PC-9 (cell line): ENCODE data around the gene TAS2R40. TPM values are rescaled to one million over a fixed set of nuclear protein-coding genes. Genes with fewer than 3 reads are reported as not detected.
A peak's percentile ranks its signal among the peaks of the same experiment; 100 is the strongest.

Source experiments
- BruUV-seq: library from RNA; stranded (reverse); fragments of 400-500 nt; replicated peaks from 2 replicates; lab custom pipeline; 2021; lab: Mats Ljungman, UMichigan
- CTCF ChIA-PET: fragments of 300-600 bp; sonication (Branson Sonifier 250); formaldehyde crosslinking; loops from one replicate; lab custom pipeline; 2022; ENCODE audit warnings: antibody characterized with exemption; lab: Charles Lee
- POLR2A ChIA-PET: fragments of 300-600 bp; sonication (Branson Sonifier 250); formaldehyde crosslinking; loops from one replicate; lab custom pipeline; 2022; ENCODE audit warnings: antibody characterized with exemption; ENCODE audit not compliant: unreplicated experiment; lab: Charles Lee
- DNase-seq, 2 experiments: peaks; one replicate each; pipeline versions ENCODE4 v3.0.0 to v3.0.0-alpha.2; 2015 to 2022; ENCODE audit warnings: mixed read lengths in 1 of 2
- H2AFZ ChIP-seq: fragments of 200-600 bp; sonication (generic); 2 replicates; pipeline ENCODE4 v1.8.1; 2017; ENCODE audit warnings: antibody characterized with exemption
- H3F3A ChIP-seq: fragments of 200-600 bp; sonication (generic); 2 replicates; pipeline ENCODE4 v1.8.1; 2017; ENCODE audit warnings: antibody characterized with exemption, mild to moderate bottlenecking, low read depth; ENCODE audit not compliant: insufficient read depth
- H3K27ac ChIP-seq: fragments of 200-600 bp; sonication (generic); 2 replicates; pipeline ENCODE4 v1.6.1; 2016; ENCODE audit warnings: mixed run types
- H3K27me3 ChIP-seq: fragments of 200-600 bp; sonication (generic); 2 replicates; pipeline ENCODE4 v1.6.1; 2016; ENCODE audit warnings: low read depth, mixed run types; ENCODE audit not compliant: insufficient read depth
- H3K36me3 ChIP-seq: fragments of 200-600 bp; sonication (generic); 2 replicates; pipeline ENCODE4 v1.6.1; 2016; ENCODE audit warnings: low read depth, mixed run types
- H3K4me1 ChIP-seq: fragments of 200-600 bp; sonication (generic); replicated peaks from 2 replicates; pipeline ENCODE4 v1.6.1; 2016; ENCODE audit warnings: mixed run types; ENCODE audit not compliant: insufficient read depth
- H3K4me2 ChIP-seq: fragments of 200-600 bp; sonication (generic); 2 replicates; pipeline ENCODE4 v1.6.1; 2017; ENCODE audit warnings: mixed run types
- H3K4me3 ChIP-seq: fragments of 200-600 bp; sonication (generic); 2 replicates; pipeline ENCODE4 v1.6.1; 2016; ENCODE audit warnings: mixed run types
- H3K79me2 ChIP-seq: fragments of 200-600 bp; sonication (generic); 2 replicates; pipeline ENCODE4 v1.6.1; 2017; ENCODE audit warnings: low read depth, mixed run types
- H3K9me2 ChIP-seq: fragments of 200-600 bp; sonication (generic); 2 replicates; pipeline ENCODE4 v1.8.1; 2017; ENCODE audit warnings: mild to moderate bottlenecking; ENCODE audit not compliant: insufficient read depth
- H3K9me3 ChIP-seq: fragments of 200-600 bp; sonication (generic); 2 replicates; pipeline ENCODE4 v1.8.1; 2016; ENCODE audit warnings: low read depth; ENCODE audit not compliant: insufficient read depth
- H4K20me1 ChIP-seq: fragments of 200-600 bp; sonication (generic); 2 replicates; pipeline ENCODE4 v1.8.1; 2017; ENCODE audit not compliant: insufficient read depth
- CTCF ChIP-seq: fragments of 200-600 bp; sonication (generic); conservative IDR thresholded peaks from 2 replicates; pipeline ENCODE4 v1.6.1; 2017; ENCODE audit warnings: mixed run types, antibody characterized with exemption, mild to moderate bottlenecking, moderate library complexity
- EZH2 ChIP-seq: fragments of 200-600 bp; sonication (generic); IDR thresholded peaks from 2 replicates; pipeline ENCODE4 v1.8.0; 2017; ENCODE audit warnings: antibody characterized with exemption, low read depth
- intact Hi-C: fragments of 100-400 bp; cut with micrococcal nuclease; formaldehyde crosslinking; loops from one replicate; pipeline ENCODE4 v1.10.0; 2022; ENCODE audit not compliant: unreplicated experiment
- total RNA-seq: library from RNA; stranded (reverse); gene quantifications from 2 replicates; pipeline ENCODE4 v1.2.3, GENCODE V29; 2021

Gene TAS2R40
- total RNA-seq, 1 experiment from 2014 or later = not detected

DNA sequence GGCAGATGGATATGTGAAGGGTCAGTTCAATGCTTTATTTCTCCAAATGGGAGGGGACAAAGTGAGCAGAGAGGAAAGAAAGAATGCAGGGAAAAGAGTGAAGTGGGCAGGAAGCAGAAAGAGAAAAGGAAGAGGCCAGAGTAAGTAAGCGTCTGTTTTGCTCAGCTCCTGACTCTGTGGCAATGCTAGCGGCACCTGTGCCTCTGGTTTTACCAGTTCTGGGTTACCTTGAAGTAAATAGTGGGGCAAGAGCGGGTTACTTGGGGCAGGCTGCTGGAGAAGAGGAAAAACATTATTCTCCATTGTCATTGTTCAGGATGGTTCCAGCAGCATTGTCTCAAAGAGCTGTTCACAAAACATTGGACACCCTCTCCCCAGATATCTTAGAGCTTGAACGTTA, 1.9 kb downstream of the TAS2R40 start:
- Histone ChIP-seq H3K36me3 (no peaks in the 10 kb centered on the region), H3K9me2 (no peaks in the 10 kb centered on the region), H3K79me2 (no peaks in the 10 kb centered on the region), H4K20me1 (no peaks in the 10 kb centered on the region), H3K27ac (no peak overlapping the region), H3K9me3 (no peaks in the 10 kb centered on the region), H3K4me2 (peak overlapping the region; percentile 42), H3F3A (peaks cover 8% of the 10 kb centered on the region; the same call in 1 of the 2 replicates), H3K4me1 (peaks cover 25% of the 10 kb centered on the region), H2AFZ (no peak overlapping the region), H3K27me3 (no peaks in the 10 kb centered on the region), H3K4me3 (no peak overlapping the region)
- ChIA-PET POLR2A (no interaction called here), CTCF (no interaction called here)
- DNase-seq = peak; percentile 50 to 84
- intact Hi-C loops = no loop called here
- TF ChIP-seq EZH2 = no peak
- no peak for TF ChIP-seq CTCF
- BruUV-seq = no TSS peak

DNA sequence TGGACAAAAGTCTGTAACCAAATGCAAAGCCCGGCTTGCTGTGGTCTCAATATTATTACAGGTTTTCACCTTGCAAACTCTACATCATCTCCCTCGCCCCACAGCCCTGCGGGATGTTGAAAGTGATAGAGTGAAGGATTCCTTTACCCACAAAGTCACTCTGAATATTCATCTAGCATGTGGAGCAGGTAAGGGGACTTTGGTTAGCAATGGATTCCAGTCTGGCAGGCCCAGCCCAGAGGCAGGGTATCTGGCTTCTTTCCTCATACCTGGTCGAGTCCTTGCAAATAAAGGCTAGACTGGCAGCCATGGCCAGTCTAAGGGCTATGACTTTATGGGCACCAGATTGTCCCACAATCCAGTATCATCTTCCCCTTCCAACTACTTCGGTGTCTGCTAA, 3.2 kb downstream of the TAS2R40 start:
- Histone ChIP-seq H3K27ac (no peak overlapping the region), H3K9me3 (no peaks in the 10 kb centered on the region), H2AFZ (0 out of 2 replicates have a peak overlapping the region, but pooled peaks have one; percentile 28), H3K4me3 (no peak overlapping the region), H3K9me2 (no peaks in the 10 kb centered on the region), H3K79me2 (no peaks in the 10 kb centered on the region), H4K20me1 (no peaks in the 10 kb centered on the region), H3K27me3 (no peaks in the 10 kb centered on the region), H3K36me3 (no peaks in the 10 kb centered on the region), H3K4me1 (peaks cover 25% of the 10 kb centered on the region), H3F3A (peaks cover 8% of the 10 kb centered on the region; the same call in 1 of the 2 replicates), H3K4me2 (no peak overlapping the region)
- TF ChIP-seq CTCF (no peak), EZH2 (no peak)
- intact Hi-C loops = no loop called here
- ChIA-PET POLR2A (no interaction called here), CTCF (no interaction called here)
- DNase-seq = no peak
- no TSS peak for BruUV-seq

GRCh38 chr7:143227806-143228205, 6.0 kb downstream of the TAS2R40 start:
- CTCF ChIA-PET = no interaction called here
- peak; percentile 6 to 65 for DNase-seq

More at GRCh38 chr7:143227806-143228205, 6.0 kb downstream of the TAS2R40 start:
- no peaks in the 10 kb centered on the region for H3K79me2 ChIP-seq
- H3F3A ChIP-seq = peaks cover 8% of the 10 kb centered on the region; the same call in 1 of the 2 replicates
- H3K9me3 ChIP-seq = no peaks in the 10 kb centered on the region
- H3K4me1 ChIP-seq = peaks cover 25% of the 10 kb centered on the region
- no peak overlapping the region for H3K4me3 ChIP-seq
- TF ChIP-seq CTCF (no peak), EZH2 (no peak)
- H3K27ac ChIP-seq = no peak overlapping the region
- no peaks in the 10 kb centered on the region for H4K20me1 ChIP-seq
- no TSS peak for BruUV-seq
- POLR2A ChIA-PET = no interaction called here
- no peak overlapping the region for H3K4me2 ChIP-seq
- H2AFZ ChIP-seq = no peak overlapping the region
- no peaks in the 10 kb centered on the region for H3K36me3 ChIP-seq
- intact Hi-C loops = no loop called here
- H3K27me3 ChIP-seq = no peaks in the 10 kb centered on the region
- H3K9me2 ChIP-seq = no peaks in the 10 kb centered on the region
